ENCODE data around the gene FAM131C. TPM values are rescaled to one million over a fixed set of nuclear protein-coding genes. Genes with fewer than 3 reads are reported as not detected.

The FAM131C gene
- total and polyA plus RNA-seq, 8 donors = 0.31 to 13.5 (median 1.7) TPM

GRCh38 chr1:16017461-16018303, 55.8 kb downstream of the FAM131C start, which contains the start of gene HSPB7:
Gene HSPB7, minus strand, starts transcription at chr1:16018043. Its CDS starts 80 bp downstream, at chr1:16017963.
- FAIRE-seq (no peak), ATAC-seq (peak in 3 of 4 donors; percentile 2 to 16 (median 5)), DNase-seq (peak in 3 of 6 donors; percentile 31 to 80 (median 35))
- Histone ChIP-seq H3K4me3 (no peak within 1 kb of the TSS), H3K36me3 (no peaks in the 10 kb centered on the region), H3K27ac (peak within 1 kb of the TSS; percentile 22 to 64 (median 45)), H3K27me3 (no peaks in the 10 kb centered on the region), H3K9me3 (no peaks in the 10 kb centered on the region), H3K4me1 (peaks cover 7 to 18% (median 12%) of the 10 kb centered on the region in 3 donors)
- 65 to 69% methylated on average over 37 of the region's 37 CpGs for WGBS, 2 donors
- intact Hi-C loops (cut with DNase I) = no loop called here
- no peak for TF ChIP-seq CTCF (IDR thresholded peaks at IDR 0.05)

GRCh38 chr1:16017076-16017460, 56.4 kb downstream of the FAM131C start:
- ATAC-seq (no peak), FAIRE-seq (no peak), DNase-seq (peak in 1 of 6 donors; percentile 15)
- Histone ChIP-seq H3K9me3 (no peaks in the 10 kb centered on the region), H3K4me1 (peaks cover 7 to 21% (median 11%) of the 10 kb centered on the region in 3 donors), H3K27ac (peak overlapping the region in 1 of 4 donors; percentile 64), H3K27me3 (no peaks in the 10 kb centered on the region), H3K4me3 (no peak overlapping the region), H3K36me3 (no peaks in the 10 kb centered on the region)
- 86 to 90% methylated on average over 8 to 10 of the region's 10 CpGs for WGBS, 2 donors
- intact Hi-C loops (cut with DNase I) = no loop called here
- no peak for TF ChIP-seq CTCF (IDR thresholded peaks at IDR 0.05)

- peaks cover 0 to 14% (median 2%) of the 10 kb centered on the region in 3 donors for H3K4me1 ChIP-seq
- H3K9me3 ChIP-seq = no peaks in the 10 kb centered on the region
- DNase-seq (peak in 1 of 6 donors; percentile 71), FAIRE-seq (no peak), ATAC-seq (no peak)
- H3K4me3 ChIP-seq = no peak overlapping the region
- WGBS, 2 donors = 77 to 83% methylated on average over 22 to 23 of the region's 23 CpGs
- TF ChIP-seq CTCF (IDR thresholded peaks at IDR 0.05) = no peak
- H3K27me3 ChIP-seq = no peaks in the 10 kb centered on the region
- intact Hi-C loops (cut with DNase I) = no loop called here
- H3K27ac ChIP-seq = no peak overlapping the region
- H3K36me3 ChIP-seq = no peaks in the 10 kb centered on the region
Measured at GRCh38 chr1:16015960-16016901, 57.2 kb downstream of the FAM131C start.

GRCh38 chr1:16015491-16015890, 58.0 kb downstream of the FAM131C start:
- intact Hi-C loops (cut with DNase I) = no loop called here
- no peak for TF ChIP-seq CTCF (IDR thresholded peaks at IDR 0.05)
- no peak for FAIRE-seq
- peaks cover 0 to 14% (median 0%) of the 10 kb centered on the region in 3 donors for H3K4me1 ChIP-seq
- H3K9me3 ChIP-seq = no peaks in the 10 kb centered on the region
- DNase-seq = peak in 1 of 6 donors; percentile 65
- no peak for ATAC-seq
- no peaks in the 10 kb centered on the region for H3K36me3 ChIP-seq
- no peaks in the 10 kb centered on the region for H3K27me3 ChIP-seq
- H3K27ac ChIP-seq = no peak overlapping the region
- H3K4me3 ChIP-seq = no peak overlapping the region
- 92 to 96% methylated on average over 21 to 25 of the region's 25 CpGs for WGBS, 2 donors
